GM20000 (cell line): ENCODE results near the gene CCAR1.
"Not testable (repeated sequence)": the region's sequence is repeated elsewhere in the genome, so short reads cannot be mapped to it uniquely, and the experiment has no call there.

Experiments used
- DNase-seq: peaks from one replicate; pipeline ENCODE4 v3.0.0; 2012; ENCODE audit warnings: low spot score
- CTCF ChIP-seq: IDR thresholded peaks from 2 replicates; pipeline ENCODE4 v1.5.1; 2012; ENCODE audit warnings: mild to moderate bottlenecking, control low read depth; ENCODE audit errors: extremely low read depth, missing control alignments

The CCAR1 gene

GRCh38 chr10:68826764-68827591 lies 105.9 kb downstream of the CCAR1 start, which contains the start of gene STOX1:
Gene STOX1, plus strand, starts transcription at chr10:68827531. Its CDS starts 93 bp downstream, at chr10:68827624.
- peak; percentile 89 for DNase-seq
- TF ChIP-seq CTCF: no peak

DNA sequence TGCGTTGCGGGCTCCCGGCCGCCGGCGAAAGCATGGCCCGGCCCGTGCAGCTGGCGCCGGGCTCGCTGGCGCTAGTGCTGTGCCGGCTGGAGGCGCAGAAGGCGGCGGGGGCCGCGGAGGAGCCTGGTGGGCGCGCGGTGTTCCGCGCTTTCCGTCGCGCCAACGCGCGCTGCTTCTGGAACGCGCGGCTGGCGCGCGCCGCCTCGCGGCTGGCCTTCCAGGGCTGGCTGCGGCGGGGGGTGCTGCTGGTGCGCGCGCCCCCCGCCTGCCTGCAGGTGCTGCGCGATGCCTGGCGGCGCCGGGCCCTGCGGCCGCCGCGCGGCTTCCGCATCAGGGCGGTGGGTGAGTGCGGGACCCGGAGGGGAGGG lies 106.5 kb downstream of the CCAR1 start:
- not testable (repeated sequence) for DNase-seq

DNA sequence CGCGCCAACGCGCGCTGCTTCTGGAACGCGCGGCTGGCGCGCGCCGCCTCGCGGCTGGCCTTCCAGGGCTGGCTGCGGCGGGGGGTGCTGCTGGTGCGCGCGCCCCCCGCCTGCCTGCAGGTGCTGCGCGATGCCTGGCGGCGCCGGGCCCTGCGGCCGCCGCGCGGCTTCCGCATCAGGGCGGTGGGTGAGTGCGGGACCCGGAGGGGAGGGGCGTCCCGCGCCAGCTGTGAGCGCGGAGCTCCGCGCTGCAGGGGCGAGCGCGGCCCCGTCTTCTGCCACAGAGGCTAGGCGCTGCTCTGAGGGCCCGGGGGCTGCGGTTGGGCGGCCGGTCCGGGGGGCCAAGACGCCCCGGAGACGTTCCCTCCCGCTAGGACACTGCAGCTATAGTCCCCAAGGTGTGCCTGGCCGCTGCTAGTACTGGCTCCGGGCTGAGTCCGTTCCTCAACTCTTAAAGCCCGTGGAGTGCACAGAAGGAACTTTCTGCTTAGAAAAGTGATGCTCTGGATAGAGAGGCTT lies 107.1 kb downstream of the CCAR1 start:
- peak; percentile 32 for DNase-seq

DNA sequence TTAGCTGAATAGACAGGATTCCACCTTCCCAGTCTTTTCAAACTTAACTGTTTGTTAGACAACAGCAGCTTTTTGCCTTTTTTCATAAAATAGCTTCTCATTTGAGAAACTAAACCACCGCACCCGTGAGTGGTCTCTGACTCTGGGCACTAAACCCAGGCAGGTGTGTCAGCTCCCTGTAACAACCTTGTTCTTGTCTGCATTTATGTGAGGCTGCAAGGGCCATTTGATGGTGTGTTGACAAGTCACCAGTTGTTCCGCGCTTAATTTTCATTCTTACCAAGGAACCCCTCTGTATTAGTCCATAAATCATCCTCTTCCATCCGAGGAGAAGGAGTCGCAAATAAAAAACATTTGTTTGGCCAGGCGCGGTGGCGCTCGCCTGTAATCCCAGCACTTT lies 107.8 kb downstream of the CCAR1 start:
- TF ChIP-seq CTCF: no peak
- no peak for DNase-seq

GRCh38 chr10:68829521-68829920 lies 108.5 kb downstream of the CCAR1 start:
- no peak for DNase-seq
- no peak for TF ChIP-seq CTCF

- DNase-seq: no peak
- no peak for TF ChIP-seq CTCF
These were observed 108.9 kb downstream of the CCAR1 start for GRCh38 chr10:68829952-68830351.

- TF ChIP-seq CTCF: no peak
- no peak for DNase-seq
These were observed 111.0 kb downstream of the CCAR1 start for GRCh38 chr10:68831961-68832455.

- no peak for DNase-seq
- TF ChIP-seq CTCF: no peak
These were observed 111.6 kb downstream of the CCAR1 start for GRCh38 chr10:68832601-68833000.
